ENCODE data around the gene RHBDL1.
A peak's percentile ranks its signal among the peaks of the same experiment; 100 is the strongest.

Gene RHBDL1

GRCh38 chr16:658679-659571, 16.5 kb upstream of the RHBDL1 start:
- DNase-seq, result no peak

GRCh38 chr16:659618-660017, 15.9 kb upstream of the RHBDL1 start:
- DNase-seq, result no peak

- no peak for DNase-seq
These were observed 15.4 kb upstream of the RHBDL1 start for GRCh38 chr16:660132-660458.

GRCh38 chr16:660459-661183, 14.8 kb upstream of the RHBDL1 start:
- peak; percentile 75 for DNase-seq

- DNase-seq, result no peak
These were observed 14.2 kb upstream of the RHBDL1 start for GRCh38 chr16:661184-661821.

- DNase-seq, result no peak
These were observed 13.4 kb upstream of the RHBDL1 start for GRCh38 chr16:662095-662494.

- DNase-seq, result no peak
These were observed 12.9 kb upstream of the RHBDL1 start for GRCh38 chr16:662597-662996.

- DNase-seq, result no peak
These were observed 8.9 kb upstream of the RHBDL1 start for GRCh38 chr16:666572-666971.

GRCh38 chr16:667113-667779, 8.2 kb upstream of the RHBDL1 start:
- DNase-seq, result no peak

- peak; percentile 85 for DNase-seq
These were observed 7.5 kb upstream of the RHBDL1 start, which contains the start of gene RHOT2 for GRCh38 chr16:667780-668518. Gene RHOT2, plus strand, starts transcription at chr16:668132. Its CDS starts 68 bp downstream, at chr16:668200.

- DNase-seq, result no peak
These were observed 6.8 kb upstream of the RHBDL1 start for GRCh38 chr16:668519-669171.

- DNase-seq, result no peak
These were observed 5.8 kb upstream of the RHBDL1 start for GRCh38 chr16:669666-670065.

GRCh38 chr16:670485-671352, 4.8 kb upstream of the RHBDL1 start:
- DNase-seq, result no peak

- no peak for DNase-seq
These were observed 3.9 kb upstream of the RHBDL1 start for GRCh38 chr16:671353-672131.

- DNase-seq, result no peak
These were observed 3.1 kb upstream of the RHBDL1 start for GRCh38 chr16:672371-672770.

GRCh38 chr16:672851-673250, 2.6 kb upstream of the RHBDL1 start:
- DNase-seq, result no peak

- DNase-seq, result no peak
These were observed 2.0 kb upstream of the RHBDL1 start for GRCh38 chr16:673399-673991.

- DNase-seq, result no peak
These were observed 1.1 kb upstream of the RHBDL1 start for GRCh38 chr16:674214-674881.

Measured in NCI-H774 (cell line).